IPS DF 4.7 (cell line): ENCODE measurements around the gene CYSLTR2.
"Not testable (repeated sequence)": the region's sequence is repeated elsewhere in the genome, so short reads cannot be mapped to it uniquely, and the experiment has no call there.

ENCODE experiments used
- DNase-seq: peaks from one replicate; pipeline ENCODE4 v3.0.0-alpha.2; 2013; ENCODE audit warnings: low spot score; ENCODE audit errors: extremely low read depth

Gene CYSLTR2

DNA sequence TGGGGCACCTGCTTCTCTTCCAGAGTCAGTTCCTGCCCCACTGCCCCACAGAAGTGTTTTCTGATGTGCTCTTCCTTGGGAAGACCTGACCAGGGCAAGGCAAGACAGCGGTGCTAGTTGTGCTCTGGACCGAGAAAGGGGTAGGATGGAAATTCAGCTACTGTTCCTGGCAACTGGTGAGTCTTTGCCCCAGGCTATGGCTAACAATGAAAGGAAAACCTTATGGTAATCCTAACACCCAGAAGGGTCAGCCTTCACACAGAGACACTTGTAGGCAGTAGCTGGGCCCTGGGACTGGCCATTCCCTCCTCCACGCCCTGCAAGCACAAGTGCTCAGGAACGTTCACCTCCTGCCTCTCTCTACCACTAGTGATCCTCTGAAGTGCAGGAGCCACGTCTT is 9.6 kb upstream of the CYSLTR2 start:
- DNase-seq: no peak

DNA sequence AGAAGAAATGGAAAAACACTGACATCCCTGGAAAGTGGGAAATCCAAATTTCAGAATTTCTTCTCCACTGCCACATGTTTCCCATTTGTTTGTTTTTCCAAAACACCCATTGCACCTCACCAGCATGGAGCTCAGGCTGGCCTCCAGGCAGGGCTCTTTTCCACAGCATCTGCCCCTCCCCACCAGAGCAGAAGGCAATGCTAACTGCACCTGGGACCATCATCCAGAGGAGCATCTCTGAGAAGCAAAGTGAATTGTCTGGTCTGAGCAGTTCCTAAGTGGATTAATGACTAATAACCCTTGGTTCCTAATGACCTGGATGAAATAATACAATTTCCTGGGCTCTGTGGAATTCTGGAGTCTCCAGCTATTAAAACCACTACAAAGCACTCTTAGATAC is 8.8 kb upstream of the CYSLTR2 start:
- no peak for DNase-seq

DNA sequence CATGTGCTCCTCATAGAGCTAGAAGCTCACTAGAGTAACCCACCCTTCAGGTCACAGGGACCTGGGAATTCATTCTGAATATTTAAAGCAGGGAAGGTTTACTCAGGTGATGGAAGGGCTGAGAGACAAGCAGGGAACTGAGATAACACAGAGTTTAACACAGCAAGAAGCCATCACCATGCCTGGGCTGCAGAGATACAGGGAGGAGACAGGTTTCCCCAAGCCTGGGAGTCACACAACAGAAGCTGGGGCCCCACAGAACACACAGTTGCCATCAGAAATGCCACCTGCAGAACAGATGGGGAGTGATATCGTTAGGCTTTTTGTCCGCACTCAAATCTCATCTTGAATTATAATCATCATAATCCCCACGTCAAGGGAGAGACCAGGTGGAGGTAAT is 7.9 kb upstream of the CYSLTR2 start:
- no peak for DNase-seq

DNA sequence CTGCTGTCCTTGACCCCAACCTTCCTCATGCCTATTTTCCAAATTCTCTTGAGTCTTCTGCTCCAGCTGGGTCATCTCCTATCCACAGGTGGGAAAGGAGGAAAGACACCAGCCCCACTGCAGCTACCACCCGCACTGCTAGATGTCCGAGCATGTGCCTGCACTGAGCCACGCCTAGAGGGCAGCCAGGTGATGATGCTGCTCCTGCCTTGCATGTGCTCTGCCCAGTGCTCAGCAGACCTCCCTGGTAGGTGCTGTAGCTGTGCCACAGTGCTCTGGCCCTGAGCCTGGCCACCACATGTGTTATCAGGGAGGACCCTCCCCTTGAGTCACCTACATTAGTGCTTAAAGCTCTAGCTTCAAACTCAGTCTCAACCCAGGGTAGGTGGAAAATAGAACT is 6.9 kb upstream of the CYSLTR2 start:
- DNase-seq: no peak

DNA sequence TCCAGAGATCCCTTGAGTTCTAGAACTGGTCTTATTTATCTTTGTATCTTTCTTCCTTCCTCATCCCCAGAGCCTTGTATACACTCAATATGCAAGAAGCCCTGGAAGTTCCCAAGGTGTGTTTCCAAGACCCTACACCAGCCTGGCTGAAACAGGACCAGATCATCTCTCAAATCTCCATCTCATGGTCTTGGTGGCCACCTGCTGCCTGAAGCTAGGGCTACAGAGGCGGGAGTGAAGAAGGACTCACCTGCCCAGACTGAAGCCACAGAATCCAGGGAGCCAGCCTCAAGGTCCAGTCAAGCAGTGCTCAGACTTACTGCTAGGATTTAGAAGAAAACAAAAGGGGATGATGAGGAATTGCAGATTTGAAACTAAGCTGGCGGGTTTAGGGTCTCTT is 6.1 kb upstream of the CYSLTR2 start:
- no peak for DNase-seq

DNA sequence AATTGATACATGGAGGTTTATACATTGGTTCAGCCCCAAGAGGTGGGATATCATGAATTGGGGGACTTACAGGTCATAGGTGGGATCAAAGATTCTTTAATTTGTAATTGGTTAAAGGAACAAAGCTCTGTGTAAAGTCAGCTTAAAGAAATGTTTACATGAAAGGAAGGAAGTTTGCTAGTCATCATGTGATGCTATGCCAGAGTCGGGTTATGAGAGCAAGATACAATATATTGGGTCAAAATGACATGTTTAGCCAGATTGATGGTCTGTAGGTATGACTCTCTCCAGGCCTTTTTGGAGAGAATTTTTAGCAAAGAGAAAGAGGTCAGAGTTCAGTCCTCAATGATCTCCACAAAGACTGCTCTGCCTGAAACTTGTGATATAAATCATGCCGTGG is 5.3 kb upstream of the CYSLTR2 start:
- DNase-seq: no peak

DNA sequence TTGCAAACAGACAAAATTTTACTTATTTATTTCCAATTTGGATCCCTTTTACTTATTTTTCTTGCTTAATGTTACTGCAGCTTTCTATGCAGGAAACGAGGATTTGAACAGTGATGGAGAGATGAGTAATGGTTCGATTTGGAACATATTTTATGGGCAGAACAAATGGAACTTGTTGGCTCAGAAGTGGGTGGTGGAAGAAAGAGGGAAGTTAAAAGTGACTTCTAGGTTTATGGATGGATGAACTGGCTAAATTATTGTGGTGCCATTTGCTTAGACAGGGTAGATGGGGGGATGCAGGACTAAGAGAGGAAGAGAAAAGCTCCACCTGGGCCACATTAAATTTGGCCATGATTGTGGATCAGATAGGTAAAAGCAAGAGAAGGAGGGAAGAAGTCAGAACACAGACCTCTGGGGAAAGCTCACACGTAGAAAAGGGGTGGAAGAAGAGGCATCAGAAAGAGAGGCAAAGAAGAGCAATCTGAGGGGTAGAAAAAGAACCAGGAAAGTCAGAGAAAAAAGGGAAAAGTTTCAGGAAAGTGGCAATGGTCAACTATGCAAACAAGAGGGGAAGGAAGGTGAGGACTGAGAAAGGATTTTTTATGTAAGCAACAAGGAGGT is 768 bp upstream of the CYSLTR2 start:
- DNase-seq: no peak

DNA sequence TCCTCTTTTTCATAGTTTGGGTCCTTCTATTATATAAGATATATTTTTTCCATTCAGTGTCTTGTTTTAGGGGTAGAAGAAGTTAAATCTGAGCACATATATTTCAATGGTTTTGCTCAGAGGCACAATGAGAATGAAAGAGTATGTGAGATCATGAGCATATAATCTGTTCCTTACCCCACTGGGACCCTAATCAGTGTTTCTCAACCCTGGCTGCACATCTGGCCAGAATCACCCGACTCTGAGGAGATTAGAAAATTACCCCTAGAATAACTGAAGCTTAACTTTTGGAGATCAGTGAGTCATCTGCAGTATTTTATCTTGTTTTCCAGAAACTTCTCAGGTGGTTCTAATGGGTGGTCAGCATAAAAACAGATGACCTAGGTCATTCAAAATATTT is 782 bp downstream of the CYSLTR2 start:
- no peak for DNase-seq

DNA sequence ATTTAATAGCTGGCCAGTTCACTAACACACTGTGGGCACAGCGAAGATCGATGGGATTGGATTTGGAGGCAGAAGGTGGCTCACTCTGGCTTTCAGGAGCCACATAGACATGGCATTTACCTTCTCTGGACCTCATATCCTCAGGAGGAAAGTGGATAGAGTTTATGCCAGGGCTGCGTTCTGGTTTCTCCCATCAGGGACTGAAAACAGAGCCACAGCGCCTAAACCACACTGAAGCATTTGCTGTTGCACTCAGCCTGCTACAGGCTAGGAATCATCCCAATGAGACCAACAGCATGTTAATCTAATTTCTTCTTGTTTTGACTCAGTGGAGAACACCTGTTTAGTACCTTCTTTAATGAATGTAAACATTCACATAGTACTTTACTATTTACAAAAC is 1.6 kb downstream of the CYSLTR2 start:
- DNase-seq: no peak

DNA sequence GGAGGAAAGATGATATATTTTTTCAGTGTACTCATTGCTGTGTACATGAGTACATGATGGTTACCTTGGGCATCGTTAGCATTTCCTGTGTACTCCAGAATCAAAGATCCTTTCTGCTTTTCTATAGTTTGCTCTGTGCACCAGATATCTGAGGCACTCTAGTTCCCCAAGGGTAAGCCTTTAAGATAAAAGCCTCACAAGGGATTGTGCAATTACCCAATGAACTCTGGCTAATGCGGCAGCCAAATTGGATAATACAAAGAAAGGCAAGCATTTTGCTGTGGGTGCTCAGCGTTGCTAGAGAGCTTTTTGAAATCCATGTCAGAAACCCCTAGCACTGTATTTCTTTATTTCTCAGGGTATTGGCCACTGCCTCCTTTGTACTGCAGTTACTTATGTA is 2.9 kb downstream of the CYSLTR2 start:
- DNase-seq: no peak

DNA sequence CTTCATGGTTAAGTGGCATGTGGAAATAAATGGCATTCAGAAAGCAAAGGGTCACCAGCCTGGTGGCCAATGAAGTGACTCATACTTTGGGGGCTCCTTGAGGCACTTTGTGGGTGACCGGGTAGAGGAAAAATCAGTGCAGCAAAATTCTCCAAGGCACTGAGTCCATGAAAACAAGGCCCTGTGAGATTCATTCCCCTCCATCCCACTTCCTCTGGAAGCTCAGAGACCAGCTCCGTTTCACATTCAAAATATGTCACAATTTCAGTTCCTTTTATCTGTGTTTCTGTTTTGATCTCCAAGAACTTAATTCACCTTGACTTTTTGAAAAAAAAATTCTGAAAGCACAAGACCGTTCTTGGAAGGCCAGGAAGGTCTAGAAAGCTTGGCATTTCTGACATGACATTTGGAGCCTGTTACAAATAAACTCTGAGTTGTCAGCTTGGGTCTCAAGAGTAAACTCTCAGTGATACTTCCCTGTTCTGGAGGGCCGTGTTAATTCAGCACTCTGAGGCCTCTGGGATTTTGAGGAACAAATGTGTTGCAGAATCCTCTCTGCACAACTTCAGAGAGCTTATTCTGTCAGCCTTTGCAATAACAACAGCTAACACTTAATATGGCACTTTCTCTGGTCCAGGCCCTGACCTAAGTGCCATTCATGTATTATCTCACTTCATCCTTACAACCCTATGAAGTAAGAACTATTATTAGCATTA is 6.8 kb downstream of the CYSLTR2 start:
- no peak for DNase-seq

DNA sequence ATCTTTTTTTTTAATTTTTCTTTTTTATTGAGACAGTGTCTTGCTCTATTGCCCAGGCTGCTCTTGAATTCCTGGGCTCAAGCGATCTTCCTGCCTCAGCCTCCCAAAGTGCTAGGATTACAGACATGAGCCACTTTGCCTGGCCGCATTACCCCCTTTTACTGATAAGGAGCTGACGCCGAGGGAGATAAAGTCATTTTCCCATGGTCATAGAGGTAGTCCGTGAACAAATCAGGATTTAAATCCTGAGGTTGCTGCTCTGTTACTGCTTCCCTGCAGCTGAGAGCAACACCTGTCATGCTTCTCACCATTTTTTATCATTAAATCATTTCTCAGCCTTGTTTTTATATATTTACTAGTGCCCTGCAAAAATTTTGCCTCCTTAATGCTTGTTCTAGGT is 7.4 kb downstream of the CYSLTR2 start:
- DNase-seq: no peak

DNA sequence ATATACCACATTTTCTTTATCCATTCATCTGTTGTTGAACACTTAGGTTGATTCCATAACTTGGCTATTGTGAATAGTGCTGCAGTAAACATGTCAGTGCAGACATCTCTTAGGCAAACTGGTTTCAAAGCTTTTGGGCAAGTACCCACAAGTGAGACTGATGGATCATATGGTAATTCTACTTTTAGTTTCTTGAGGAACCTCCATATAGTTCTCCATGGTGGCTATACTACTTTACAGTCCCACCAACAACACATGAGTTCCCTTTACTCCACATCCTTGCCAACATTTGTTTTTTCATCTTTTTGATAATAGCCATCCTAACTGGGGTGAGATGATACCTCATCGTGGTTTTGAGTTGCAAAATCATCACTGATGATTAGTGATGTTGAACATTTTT is 8.5 kb downstream of the CYSLTR2 start:
- DNase-seq: no peak

DNA sequence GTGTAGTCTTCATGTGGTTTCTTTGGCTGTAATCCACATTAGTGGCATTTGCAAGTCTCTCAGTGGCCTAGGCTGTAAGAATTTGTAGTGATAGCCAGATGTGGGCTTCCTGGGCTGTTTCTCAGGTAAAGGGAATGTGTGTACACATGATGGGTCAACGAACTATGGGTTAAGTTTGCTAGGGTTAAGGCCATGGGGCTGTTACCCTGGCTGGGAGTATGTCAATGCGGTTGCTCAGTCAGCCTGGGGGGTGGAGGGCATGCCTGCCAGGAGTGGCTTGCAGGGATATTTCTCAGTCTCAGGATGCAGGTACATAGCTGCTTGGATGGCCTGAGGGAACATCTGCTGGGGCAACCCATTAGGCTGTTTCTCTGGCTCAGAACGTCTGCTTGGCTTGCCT is 13.4 kb downstream of the CYSLTR2 start:
- no peak for DNase-seq

DNA sequence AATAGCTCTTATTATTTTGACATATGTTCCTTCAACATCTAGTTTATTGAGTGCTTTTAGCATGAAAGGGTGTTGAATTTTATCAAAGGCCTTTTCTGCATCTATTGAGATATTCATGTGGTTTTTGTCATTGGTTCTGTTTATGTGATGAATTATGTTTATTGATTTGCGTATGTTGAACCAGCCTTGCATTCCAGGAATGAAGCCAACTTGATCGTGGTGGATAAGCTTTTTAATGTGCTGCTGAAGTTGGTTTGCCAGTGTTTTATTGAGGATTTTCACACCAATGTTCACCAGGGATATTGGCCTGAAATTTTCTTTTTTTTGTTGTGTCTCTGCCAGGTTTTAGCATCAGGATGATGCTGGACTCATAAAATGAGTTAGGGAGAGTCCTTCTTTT is 17.7 kb downstream of the CYSLTR2 start:
- DNase-seq: not testable (repeated sequence)

DNA sequence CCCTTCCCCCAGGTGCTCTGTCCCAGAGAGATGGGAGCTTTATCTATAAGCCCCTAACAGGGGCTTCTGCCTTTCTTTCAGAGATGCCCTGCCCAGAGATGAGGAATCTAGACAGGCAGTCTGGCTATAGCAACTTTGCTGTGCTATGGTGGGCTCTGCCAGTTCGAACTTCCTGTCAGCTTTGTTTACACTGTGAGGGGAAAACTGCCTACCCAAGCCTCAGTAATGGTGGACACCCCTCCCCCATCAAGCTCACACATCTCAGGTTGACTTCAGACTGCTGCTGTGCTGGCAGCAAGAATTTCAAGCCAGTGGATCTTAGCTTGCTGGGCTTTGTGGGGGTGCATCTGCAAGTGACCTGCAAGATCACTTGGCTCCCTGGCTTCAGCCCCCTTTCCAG is 21.5 kb downstream of the CYSLTR2 start:
- DNase-seq: no peak

DNA sequence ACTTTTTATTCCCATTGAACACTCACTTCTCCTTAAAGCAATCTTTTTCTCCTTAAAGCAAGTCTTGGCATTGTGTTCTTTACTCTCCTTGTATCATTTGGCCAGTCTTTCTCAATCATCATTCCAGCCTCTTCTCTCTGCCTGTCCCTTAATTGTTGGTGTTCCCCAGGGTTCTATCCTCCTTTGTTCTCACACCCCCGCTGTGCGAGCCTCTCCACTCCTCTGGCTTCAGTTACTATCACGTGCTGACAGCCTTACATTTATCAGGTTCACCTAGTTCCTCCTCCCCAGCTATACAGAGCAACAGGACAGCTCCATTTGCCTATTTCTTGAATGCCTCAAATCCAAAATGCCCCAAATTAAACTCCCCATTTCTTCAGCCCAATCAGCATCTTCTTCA is 24.6 kb downstream of the CYSLTR2 start:
- DNase-seq: no peak

DNA sequence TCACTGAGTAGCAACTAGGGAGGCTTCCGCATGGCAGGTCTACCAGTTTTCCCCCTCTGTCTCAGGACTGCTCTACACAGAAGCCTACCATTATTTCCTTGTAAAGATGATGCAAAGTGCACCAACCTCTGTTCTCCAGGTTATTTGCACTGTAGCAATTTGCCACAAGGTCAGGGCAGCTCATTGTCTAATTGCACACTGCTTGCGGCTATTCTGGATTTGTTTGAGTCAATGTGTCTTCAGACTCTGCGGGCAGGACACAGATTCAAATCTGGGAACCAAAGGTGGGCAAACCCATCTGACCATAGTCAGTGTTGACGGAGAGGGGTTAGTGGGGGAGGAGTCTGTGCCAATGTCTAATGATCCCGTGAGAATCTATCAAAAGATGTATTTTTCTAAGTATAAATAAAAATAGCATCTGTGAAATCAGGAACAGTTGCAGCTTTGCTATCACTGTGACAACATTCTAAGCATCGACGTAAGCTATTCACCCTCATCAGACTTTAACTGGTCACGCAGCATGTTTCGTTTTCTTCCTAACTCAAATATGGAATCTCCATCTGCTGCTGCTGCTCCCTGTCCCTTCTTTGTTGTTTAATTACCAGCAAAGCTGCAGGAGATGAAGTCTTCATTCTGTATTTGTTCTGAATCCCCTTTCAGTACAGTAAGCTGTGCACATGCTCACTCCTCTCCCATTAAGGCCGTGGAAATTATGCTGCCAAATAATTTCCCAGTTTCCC is 26.4 kb downstream of the CYSLTR2 start:
- DNase-seq: no peak

DNA sequence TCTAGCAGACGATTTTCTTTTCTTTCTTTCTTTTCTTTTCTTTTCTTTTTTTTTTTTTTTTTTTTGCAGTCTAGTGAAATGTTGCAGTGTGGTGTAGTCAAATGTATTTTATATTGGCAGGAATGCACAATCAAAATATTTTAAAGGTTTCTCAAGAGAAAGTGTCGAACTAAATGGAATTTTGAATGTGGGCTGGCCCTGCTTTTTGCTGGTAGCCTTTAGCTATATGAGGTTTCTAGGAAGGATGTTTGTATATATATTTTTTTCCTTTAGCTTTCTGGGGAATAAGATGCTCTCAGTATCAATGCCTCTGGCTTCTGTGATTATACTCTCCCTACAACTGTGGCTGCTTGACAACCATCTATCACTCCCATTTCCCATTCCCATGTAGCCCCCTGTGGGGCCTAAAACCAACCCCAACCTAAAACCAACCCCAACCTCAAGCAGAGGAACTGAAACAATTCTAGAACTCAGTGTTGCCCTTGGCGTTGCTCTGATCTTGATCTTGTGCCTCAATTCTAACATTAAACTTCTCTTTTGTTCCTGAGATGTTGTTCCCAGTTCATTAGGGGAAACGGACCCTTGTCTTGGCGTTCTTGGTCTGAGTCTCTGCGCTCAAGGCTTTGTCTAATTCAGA is 27.1 kb downstream of the CYSLTR2 start:
- DNase-seq: no peak

DNA sequence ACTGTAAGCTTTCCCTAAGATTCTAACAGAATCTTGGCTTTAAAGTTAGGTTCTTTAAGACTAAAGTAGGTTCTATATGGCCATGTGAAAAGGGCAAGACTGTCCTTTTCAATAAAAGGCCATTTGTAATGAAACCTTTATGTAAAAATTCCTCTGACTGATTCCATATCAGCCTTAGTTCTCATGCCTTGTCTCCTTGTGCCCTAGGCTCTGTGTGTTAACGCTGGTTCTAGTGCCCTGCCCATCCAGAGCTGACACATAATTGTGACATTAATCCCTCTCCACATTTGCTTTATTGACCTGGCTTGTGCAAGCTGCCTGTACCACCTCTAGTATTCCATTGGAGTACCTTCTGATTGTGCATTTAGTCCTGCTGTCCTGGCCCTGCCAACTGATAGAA is 28.2 kb downstream of the CYSLTR2 start:
- no peak for DNase-seq

DNA sequence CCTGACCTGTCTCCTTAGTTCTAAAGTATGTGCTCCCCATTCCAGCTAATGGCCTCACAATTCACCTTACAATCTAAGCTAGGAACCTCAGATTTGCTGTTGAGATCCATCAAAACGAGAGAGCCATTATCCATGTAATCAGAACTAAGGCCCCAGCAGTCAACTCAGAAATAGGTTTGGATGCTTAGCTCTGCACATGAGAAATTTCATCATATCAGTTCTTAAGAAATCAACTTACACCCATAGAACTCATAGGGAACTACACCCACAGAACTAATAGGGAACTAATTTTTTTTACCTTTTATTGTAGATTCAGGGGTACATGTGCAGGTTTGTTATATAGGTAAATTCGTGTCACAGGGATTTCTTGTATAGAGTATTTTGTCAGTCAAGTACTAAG is 28.7 kb downstream of the CYSLTR2 start:
- no peak for DNase-seq

DNA sequence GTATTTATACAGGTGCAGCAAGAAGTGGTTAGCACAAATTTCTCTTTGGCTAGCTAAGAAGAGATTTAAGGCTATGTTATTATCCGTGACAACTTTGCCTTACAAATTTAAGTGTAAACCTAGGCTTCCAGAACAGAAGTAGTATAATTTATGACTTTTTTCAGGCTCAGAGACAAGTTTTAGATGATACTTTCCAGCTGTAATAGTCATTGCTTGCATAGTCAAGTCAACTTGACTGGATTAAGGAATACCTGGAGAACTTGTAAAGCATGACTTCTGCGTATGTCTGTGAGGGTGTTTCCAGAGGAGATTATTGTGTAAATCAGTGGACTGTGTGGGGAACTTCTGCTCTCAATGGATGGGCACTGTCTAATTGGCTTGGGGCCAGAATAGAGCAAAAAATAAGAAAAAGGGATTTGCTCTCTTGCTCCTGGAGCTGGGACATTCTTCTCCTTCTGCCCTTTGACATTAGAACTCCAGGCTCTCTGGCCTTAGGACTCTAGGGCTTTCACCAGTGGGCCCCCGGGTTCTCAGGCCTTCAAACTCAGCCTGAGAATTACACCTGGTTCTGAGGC is 33.0 kb downstream of the CYSLTR2 start:
- DNase-seq: no peak
